Liver (tissue), 9 donors: ENCODE measurements around the gene TCAP. TPM values are rescaled to one million over a fixed set of nuclear protein-coding genes. Genes with fewer than 3 reads are reported as not detected.

Experiments
- DNase-seq: peaks from one replicate; pipeline ENCODE4 v3.0.0-alpha.2; 2017; ENCODE audit warnings: low spot score
- H3K27ac ChIP-seq, 2 donors: one replicate each; pipeline ENCODE4 v1.7.0; 2013; ENCODE audit warnings: inconsistent platforms in 2 of 2, low read length in 2 of 2, control low read depth in 1 of 2, low read depth in 1 of 2, mild to moderate bottlenecking in 1 of 2
- H3K27me3 ChIP-seq, 4 donors: one replicate each; pipeline versions ENCODE4 v1.6.1 to v1.7.0; 2013; ENCODE audit warnings: low read length in 3 of 4, inconsistent platforms in 1 of 4, mild to moderate bottlenecking in 1 of 4, moderate library complexity in 1 of 4; ENCODE audit not compliant: control insufficient read depth in 4 of 4, insufficient read depth in 4 of 4
- H3K36me3 ChIP-seq, 4 donors: one replicate each; pipeline versions ENCODE4 v1.6.1 to v1.7.0; 2013; ENCODE audit warnings: low read length in 3 of 4, mild to moderate bottlenecking in 3 of 4, low read depth in 1 of 4, moderate library complexity in 1 of 4; ENCODE audit not compliant: control insufficient read depth in 4 of 4, insufficient read depth in 3 of 4
- H3K4me1 ChIP-seq, 4 donors: one replicate each; pipeline versions ENCODE4 v1.6.1 to v1.7.0; 2013; ENCODE audit warnings: low read length in 3 of 4, mild to moderate bottlenecking in 3 of 4, moderate library complexity in 1 of 4; ENCODE audit not compliant: control insufficient read depth in 4 of 4, insufficient read depth in 4 of 4
- H3K4me3 ChIP-seq, 3 donors: one replicate each; pipeline versions ENCODE4 v1.6.1 to v1.7.0; 2013; ENCODE audit warnings: low read length in 3 of 3, control low read depth in 1 of 3, low read depth in 1 of 3, mild to moderate bottlenecking in 1 of 3
- H3K9ac ChIP-seq, 2 donors: one replicate each; pipeline ENCODE4 v1.7.0; 2013; ENCODE audit warnings: low read length in 2 of 2, mild to moderate bottlenecking in 2 of 2, moderate library complexity in 2 of 2, control low read depth in 1 of 2, low read depth in 1 of 2
- H3K9me3 ChIP-seq, 4 donors: one replicate each; pipeline versions ENCODE4 v1.6.1 to v1.7.0; 2013; ENCODE audit warnings: low read length in 3 of 4; ENCODE audit not compliant: control insufficient read depth in 4 of 4
- CTCF ChIP-seq: fragments of 150-350 bp; IDR thresholded peaks from 2 replicates; pipeline ENCODE4 v1.5.1; 2017; ENCODE audit warnings: improper control_type of control experiment, low read depth, low read length; ENCODE audit not compliant: missing input control
- EGR1 ChIP-seq, 2 donors: IDR thresholded peaks; 2 replicates each; pipeline ENCODE4 v1.6.1; 2016 to 2018; ENCODE audit warnings: antibody characterized with exemption in 2 of 2, low read depth in 2 of 2
- GABPA ChIP-seq, 2 donors: IDR thresholded peaks in 1 of 2; conservative IDR thresholded peaks in 1 of 2; 2 replicates each; pipeline ENCODE4 v1.6.1; 2016; ENCODE audit warnings: antibody characterized with exemption in 2 of 2, mild to moderate bottlenecking in 1 of 2, moderate library complexity in 1 of 2
- HNF4A ChIP-seq, 2 donors: conservative IDR thresholded peaks; 2 replicates each; pipeline ENCODE4 v1.6.1; 2016; ENCODE audit warnings: antibody characterized with exemption in 2 of 2, mild to moderate bottlenecking in 2 of 2
- HNF4G ChIP-seq: IDR thresholded peaks from 2 replicates; pipeline ENCODE4 v1.6.1; 2016; ENCODE audit warnings: antibody characterized with exemption
- MAX ChIP-seq: IDR thresholded peaks from 2 replicates; pipeline ENCODE4 v1.6.1; 2016; ENCODE audit warnings: antibody characterized with exemption
- RAD21 ChIP-seq, 2 donors: IDR thresholded peaks; 2 replicates each; pipeline ENCODE4 v1.6.1; 2016; ENCODE audit warnings: antibody characterized with exemption in 2 of 2, mild to moderate bottlenecking in 2 of 2
- RXRA ChIP-seq, 2 donors: IDR thresholded peaks; 2 replicates each; pipeline ENCODE4 v1.6.1; 2017 to 2018; ENCODE audit warnings: antibody characterized with exemption in 2 of 2, mild to moderate bottlenecking in 1 of 2
- SP1 ChIP-seq: IDR thresholded peaks from 2 replicates; pipeline ENCODE4 v1.6.1; 2018; ENCODE audit warnings: antibody characterized with exemption, mild to moderate bottlenecking
- TAF1 ChIP-seq: conservative IDR thresholded peaks from 2 replicates; pipeline ENCODE4 v1.6.1; 2016; ENCODE audit warnings: antibody characterized with exemption, mild to moderate bottlenecking
- WGBS: extraction: QIAGEN DNeasy Blood & Tissue Kit; methylation state at CpG from one replicate; pipeline ENCODE4 v1.1.7; 2013; 5-methylcytosine and 5-hydroxymethylcytosine counted together
- polyA plus RNA-seq, 2 donors: library from polyadenylated mRNA; stranded (reverse) in 1 of 2; unstranded in 1 of 2; fragments of 200-250 nt in 1 of 2; fragments of >200 nt in 1 of 2; fragmentation: Nextera tagmentation in 1 of 2; extraction: Ambion mirVana in 1 of 2; gene quantifications; one replicate each; pipeline versions ENCODE4 v1.2.1 to v1.2.3, GENCODE V29; 2013 to 2015
- total RNA-seq, 2 donors: library from RNA; depleted of rRNA; stranded (reverse); fragments of >200 nt; gene quantifications; one replicate each; pipeline ENCODE4 v1.2.3, GENCODE V29; 2014
- donor health status: healthy.
- donor health status: healthy.
- donor health status: healthy.
- donor health status: healthy.
- donor health status: healthy.

The TCAP gene
- total and polyA plus RNA-seq, 4 donors: 0.14 to 0.67 (median 0.22) TPM; not detected in 1

- DNase-seq: no peak
- no peak overlapping the region for H3K9ac ChIP-seq
- H3K4me1 ChIP-seq: peaks cover 3 to 6% (median 4%) of the 10 kb centered on the region in 4 donors
Measured at GRCh38 chr17:39653316-39653661, 11.9 kb upstream of the TCAP start.

GRCh38 chr17:39653662-39654331 is 11.4 kb upstream of the TCAP start:
- H3K4me1 ChIP-seq: peaks cover 3 to 6% (median 4%) of the 10 kb centered on the region in 4 donors
- peaks cover 0 to 7% (median 3%) of the 10 kb centered on the region in 4 donors for H3K36me3 ChIP-seq
- no peaks in the 10 kb centered on the region for H3K27me3 ChIP-seq
- 63% methylated on average over 14 of the region's 14 CpGs for WGBS
- H3K27ac ChIP-seq: no peak overlapping the region
- H3K9ac ChIP-seq: no peak overlapping the region
- H3K4me3 ChIP-seq: no peak overlapping the region
- H3K9me3 ChIP-seq: no peaks in the 10 kb centered on the region
- TF ChIP-seq CTCF: peak; percentile 63
- TF ChIP-seq RXRA (IDR thresholded peaks at IDR 0.05): peak in 1 of 2 donors; percentile 72
- TF ChIP-seq RAD21 (IDR thresholded peaks at IDR 0.05): peak in 1 of 2 donors; percentile 75
- TF ChIP-seq GABPA (IDR thresholded peaks at IDR 0.05 in 1 of 2, conservative IDR thresholded peaks at IDR 0.05 in 1 of 2): no peak
- TF ChIP-seq HNF4A (conservative IDR thresholded peaks at IDR 0.05): peak in 1 of 2 donors; percentile 60
- DNase-seq: peak; percentile 85

More at GRCh38 chr17:39653316-39653661, 11.9 kb upstream of the TCAP start:
- no peak overlapping the region for H3K27ac ChIP-seq
- WGBS: 87% methylated on average over 12 of the region's 12 CpGs
- no peak overlapping the region for H3K4me3 ChIP-seq
- H3K27me3 ChIP-seq: no peaks in the 10 kb centered on the region
- no peak for TF ChIP-seq RAD21 (IDR thresholded peaks at IDR 0.05)
- no peak for TF ChIP-seq SP1
- no peak for TF ChIP-seq MAX
- no peaks in the 10 kb centered on the region for H3K9me3 ChIP-seq
- H3K36me3 ChIP-seq: peaks cover 0 to 5% (median under 1%) of the 10 kb centered on the region in 4 donors

- Histone ChIP-seq H3K4me3 (no peak overlapping the region), H3K27me3 (no peaks in the 10 kb centered on the region), H3K4me1 (peaks cover 3 to 6% (median 6%) of the 10 kb centered on the region in 4 donors), H3K27ac (no peak overlapping the region), H3K9me3 (no peaks in the 10 kb centered on the region), H3K9ac (no peak overlapping the region), H3K36me3 (peaks cover 0 to 8% (median 4%) of the 10 kb centered on the region in 4 donors)
- TF ChIP-seq HNF4G (no peak), RXRA (IDR thresholded peaks at IDR 0.05) (no peak), TAF1 (no peak), EGR1 (IDR thresholded peaks at IDR 0.05; ENCODE audit: low read depth in 2 of 2) (no peak), HNF4A (conservative IDR thresholded peaks at IDR 0.05) (no peak)
- WGBS: 92% methylated on average over 2 of the region's 2 CpGs
- DNase-seq: no peak
Measured at GRCh38 chr17:39655105-39655504, 10.0 kb upstream of the TCAP start.

- 97% methylated on average over 11 of the region's 11 CpGs for WGBS
- peaks cover 9 to 34% (median 28%) of the 10 kb centered on the region in 4 donors for H3K4me1 ChIP-seq
Measured at GRCh38 chr17:39658346-39658745, 6.8 kb upstream of the TCAP start.

More at GRCh38 chr17:39658346-39658745, 6.8 kb upstream of the TCAP start:
- no peak overlapping the region for H3K27ac ChIP-seq
- peaks cover 0 to 16% (median 4%) of the 10 kb centered on the region in 4 donors for H3K36me3 ChIP-seq
- no peaks in the 10 kb centered on the region for H3K27me3 ChIP-seq
- no peak overlapping the region for H3K4me3 ChIP-seq
- TF ChIP-seq CTCF (no peak), RAD21 (IDR thresholded peaks at IDR 0.05) (no peak)
- H3K9me3 ChIP-seq: no peaks in the 10 kb centered on the region
- no peak for DNase-seq
- no peak overlapping the region for H3K9ac ChIP-seq
